LNCaP clone FGC (cell line): ENCODE measurements around the gene NPC2.

Experiments used
- DNase-seq: peaks from one replicate; pipeline ENCODE4 v3.0.0-alpha.2; 2011; ENCODE audit warnings: low read depth
- H3K4me3 ChIP-seq: 2 replicates; pipeline ENCODE4 v1.5.1; 2011; ENCODE audit warnings: mild to moderate bottlenecking, low read depth, low read length, control low read depth
- CTCF ChIP-seq: IDR thresholded peaks from 2 replicates; pipeline ENCODE4 v1.5.1; 2012; ENCODE audit warnings: mild to moderate bottlenecking; ENCODE audit not compliant: control insufficient read depth, insufficient read depth; ENCODE audit errors: extremely low read depth

Gene NPC2

GRCh38 chr14:74519316-74520074 is 26.4 kb upstream of the NPC2 start:
- no peak for DNase-seq
- H3K4me3 ChIP-seq: no peak overlapping the region
- TF ChIP-seq CTCF: no peak

DNA sequence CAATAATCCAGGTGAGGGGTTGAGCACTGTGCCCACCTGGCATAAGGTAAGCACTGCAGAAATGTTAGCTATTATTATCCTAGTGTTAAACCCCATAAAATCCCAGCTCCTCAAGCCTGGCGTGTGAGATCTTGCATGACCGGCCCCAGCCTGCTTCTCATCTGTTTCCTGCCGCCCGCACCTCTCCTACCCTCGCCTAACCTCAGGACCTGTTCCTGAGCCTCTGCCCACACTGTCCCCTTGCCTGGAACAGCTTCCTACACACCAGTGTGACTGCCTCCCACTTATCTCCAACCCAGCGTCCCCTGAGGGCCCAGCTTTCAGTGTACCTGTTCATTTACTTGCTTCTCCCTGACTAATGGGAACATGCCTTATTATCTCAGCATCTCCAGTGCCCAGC is 25.1 kb upstream of the NPC2 start:
- no peak for DNase-seq
- no peak overlapping the region for H3K4me3 ChIP-seq
- no peak for TF ChIP-seq CTCF

DNA sequence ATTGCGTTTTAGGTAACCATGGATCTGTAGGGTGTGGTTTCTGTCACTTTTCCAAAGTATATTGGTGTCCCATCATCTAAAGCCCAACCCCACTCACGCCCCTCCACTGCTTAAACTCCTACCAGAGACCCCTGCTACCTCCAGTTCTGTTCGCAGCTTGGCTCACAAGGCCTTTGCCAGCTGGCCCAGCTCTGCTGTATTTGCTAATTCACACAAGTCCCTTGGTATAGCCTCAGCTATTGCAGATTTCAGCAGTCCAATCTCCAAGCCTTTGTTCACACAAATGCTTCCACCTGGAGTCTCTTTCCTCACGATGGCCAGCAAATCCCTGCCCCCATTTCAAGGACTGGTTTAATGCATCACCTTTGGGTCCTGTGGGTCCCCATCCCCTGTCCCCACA is 24.6 kb upstream of the NPC2 start:
- no peak for TF ChIP-seq CTCF
- no peak overlapping the region for H3K4me3 ChIP-seq
- no peak for DNase-seq

DNA sequence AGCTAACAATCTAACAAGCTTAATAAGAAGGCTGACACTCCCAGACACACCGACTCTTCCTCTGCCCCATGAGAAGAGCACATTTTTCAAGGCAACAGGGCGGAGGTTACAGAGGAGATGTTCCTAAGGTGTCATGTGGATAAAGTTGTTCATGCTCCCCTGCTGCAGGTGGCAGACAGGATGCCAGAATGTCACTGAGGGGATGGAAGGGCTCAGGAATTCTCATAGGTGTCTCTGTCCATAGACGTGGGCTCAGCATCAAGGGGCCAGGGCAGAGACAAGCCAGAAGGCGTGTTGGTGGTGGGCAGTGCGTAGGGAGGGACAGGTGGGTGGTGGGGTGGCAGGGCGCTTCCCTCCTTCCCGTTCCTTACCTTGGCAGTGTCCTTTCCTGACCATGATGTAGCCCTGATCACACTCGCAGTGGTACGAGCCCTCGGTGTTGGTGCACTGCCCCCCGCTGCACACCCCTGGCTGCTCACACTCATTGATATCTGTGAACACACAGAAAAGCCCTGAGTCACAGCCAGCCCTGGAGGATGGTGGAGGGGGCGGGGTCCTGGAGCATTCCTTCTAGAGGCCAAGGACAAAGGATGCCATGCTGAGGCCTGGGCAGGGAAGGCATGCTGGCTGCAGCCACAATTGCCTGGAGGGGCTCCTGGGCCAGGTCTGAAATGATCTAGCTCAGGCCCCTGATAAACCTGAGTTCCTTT is 23.5 kb upstream of the NPC2 start:
- no peak for DNase-seq
- no peak for TF ChIP-seq CTCF
- H3K4me3 ChIP-seq: no peak overlapping the region

DNA sequence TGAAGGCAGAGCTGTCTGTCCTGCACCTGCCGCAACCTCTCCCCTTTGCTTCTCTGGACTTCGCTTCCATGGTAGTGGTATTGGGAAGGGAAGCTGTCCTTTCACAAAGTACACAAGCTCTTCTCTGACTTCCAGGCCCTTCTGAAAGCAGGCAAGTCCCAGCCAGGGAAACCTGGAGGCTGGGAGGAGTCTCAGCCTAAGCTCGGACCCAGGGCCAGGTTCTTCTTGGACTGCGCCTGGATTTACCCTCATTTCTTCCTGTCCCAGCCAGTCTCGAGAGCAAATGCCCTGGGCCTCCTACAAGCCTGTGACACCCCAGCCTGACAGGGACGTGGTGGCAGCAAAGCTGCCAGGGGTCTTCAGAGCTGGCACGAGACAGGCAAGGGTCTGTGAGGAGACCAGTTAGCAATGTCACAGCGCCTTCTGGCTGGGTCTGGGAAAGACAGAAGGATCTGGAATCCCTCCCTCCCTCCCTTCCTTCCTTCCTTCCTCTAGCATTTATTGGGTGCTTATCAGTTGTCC is 22.8 kb upstream of the NPC2 start:
- no peak overlapping the region for H3K4me3 ChIP-seq
- no peak for DNase-seq
- no peak for TF ChIP-seq CTCF

DNA sequence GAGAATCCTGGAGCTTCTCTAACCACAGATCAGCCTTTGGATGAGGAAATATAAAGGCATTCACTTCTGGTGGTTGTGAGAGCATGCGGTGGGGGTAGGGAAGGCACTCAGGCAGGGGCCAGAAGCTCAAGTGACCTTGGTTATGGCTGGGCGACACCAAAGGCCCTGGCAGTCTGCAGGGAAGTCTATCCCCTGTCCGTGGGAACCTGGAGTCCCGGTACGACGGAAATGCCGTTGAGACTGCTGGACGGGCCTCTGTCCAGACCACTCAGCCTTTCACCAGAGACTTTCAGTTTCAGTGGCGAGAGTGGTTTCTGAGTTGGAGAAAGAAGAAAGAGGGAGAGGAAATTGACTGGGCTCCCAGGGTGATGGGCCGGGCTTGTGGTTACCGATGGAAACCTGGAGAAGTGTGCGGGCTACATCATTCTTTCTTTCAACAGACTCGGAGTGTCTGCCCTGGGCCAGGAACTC is 21.4 kb upstream of the NPC2 start:
- DNase-seq: no peak
- H3K4me3 ChIP-seq: no peak overlapping the region
- TF ChIP-seq CTCF: no peak
